NCI-H2171 treated with DMSO at 0.1 percent for 48 hours (cell line): ENCODE measurements around the gene ICAM3.

Experiments
- DNase-seq: peaks from one replicate; lab custom pipeline; 2025; lab: John Stamatoyannopoulos, UW

The ICAM3 gene

GRCh38 chr19:10292206-10292788 lies 47.1 kb downstream of the ICAM3 start:
- no peak for DNase-seq

- DNase-seq: no peak
These were observed 47.7 kb downstream of the ICAM3 start for GRCh38 chr19:10291554-10292205.

DNA sequence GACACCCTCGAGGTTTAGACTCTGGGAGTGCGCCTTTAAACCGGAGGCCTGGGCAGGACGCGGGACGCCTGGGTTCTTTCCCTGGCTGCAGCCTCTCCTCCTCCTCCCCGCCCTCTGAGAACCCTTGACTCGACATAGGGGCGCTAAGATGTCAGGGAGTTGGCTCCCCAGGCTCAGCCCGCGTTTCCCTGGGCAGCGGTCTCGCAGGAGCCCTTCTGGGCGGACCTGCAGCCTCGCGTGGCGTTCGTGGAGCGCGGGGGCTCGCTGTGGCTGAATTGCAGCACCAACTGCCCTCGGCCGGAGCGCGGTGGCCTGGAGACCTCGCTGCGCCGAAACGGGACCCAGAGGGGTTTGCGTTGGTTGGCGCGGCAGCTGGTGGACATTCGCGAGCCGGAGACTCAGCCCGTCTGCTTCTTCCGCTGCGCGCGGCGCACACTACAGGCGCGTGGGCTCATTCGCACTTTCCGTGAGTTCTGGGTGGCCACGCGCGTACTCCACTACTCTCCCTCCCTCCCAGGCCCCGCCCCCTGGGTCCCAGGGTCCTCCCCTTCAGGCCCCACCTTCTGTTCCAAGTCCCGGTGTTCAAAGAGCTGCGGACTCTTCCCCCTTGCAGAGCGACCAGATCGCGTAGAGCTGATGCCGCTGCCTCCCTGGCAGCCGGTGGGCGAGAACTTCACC lies 48.4 kb downstream of the ICAM3 start:
- DNase-seq: peak; percentile 33

DNA sequence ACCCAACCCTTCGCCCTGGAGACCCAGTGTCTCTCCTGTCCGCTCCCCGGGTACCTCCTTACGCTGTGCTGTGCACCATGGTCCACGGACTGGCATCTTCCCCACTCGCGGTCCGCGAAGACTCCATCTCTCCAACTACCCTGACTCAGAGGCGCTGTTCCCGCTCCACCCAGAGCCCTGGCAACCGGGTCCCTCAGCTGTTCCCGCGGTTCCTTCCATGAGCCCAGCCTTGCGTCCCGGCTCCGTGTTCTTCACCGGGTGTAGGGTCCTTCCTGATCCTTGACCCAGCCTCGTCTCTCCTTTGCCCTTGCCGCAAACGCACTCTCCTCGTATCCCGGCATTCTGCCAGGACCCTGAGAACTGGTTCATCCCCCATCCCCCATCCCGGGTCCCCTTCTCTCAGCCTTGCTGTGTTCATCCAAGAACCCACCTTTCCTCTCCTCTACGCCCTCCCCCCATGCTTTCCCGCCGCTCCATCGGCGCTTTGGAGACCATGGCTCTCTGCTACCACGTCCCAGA lies 49.0 kb downstream of the ICAM3 start:
- DNase-seq: peak; percentile 26

DNA sequence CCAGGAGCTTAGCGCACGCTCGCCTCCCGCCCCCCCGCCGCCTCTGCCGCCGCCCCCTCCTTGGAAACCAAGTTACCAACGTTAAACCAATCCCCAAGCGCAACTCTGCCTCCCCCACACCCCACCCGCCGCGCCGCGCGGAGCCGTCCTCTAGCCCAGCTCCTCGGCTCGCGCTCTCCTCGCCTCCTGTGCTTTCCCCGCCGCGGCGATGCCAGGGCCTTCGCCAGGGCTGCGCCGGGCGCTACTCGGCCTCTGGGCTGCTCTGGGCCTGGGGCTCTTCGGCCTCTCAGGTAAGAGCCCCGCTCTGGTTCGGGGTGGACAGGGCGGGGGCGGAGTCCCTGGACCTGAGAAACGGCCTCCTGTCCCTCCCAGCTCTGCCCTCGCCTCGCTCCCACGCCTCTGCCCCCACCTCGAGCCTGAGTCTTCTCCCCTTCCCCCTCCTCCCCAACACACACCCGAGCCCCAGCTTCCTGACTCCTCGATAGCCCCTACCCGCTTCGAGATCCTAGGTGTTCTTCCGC lies 49.5 kb downstream of the ICAM3 start, which contains the start of gene ICAM5:
Gene ICAM5 (plus strand): TSS at position 117 of the 521 bp plus-strand sequence. CDS start 92 bp downstream, at position 209.
- DNase-seq: no peak

DNA sequence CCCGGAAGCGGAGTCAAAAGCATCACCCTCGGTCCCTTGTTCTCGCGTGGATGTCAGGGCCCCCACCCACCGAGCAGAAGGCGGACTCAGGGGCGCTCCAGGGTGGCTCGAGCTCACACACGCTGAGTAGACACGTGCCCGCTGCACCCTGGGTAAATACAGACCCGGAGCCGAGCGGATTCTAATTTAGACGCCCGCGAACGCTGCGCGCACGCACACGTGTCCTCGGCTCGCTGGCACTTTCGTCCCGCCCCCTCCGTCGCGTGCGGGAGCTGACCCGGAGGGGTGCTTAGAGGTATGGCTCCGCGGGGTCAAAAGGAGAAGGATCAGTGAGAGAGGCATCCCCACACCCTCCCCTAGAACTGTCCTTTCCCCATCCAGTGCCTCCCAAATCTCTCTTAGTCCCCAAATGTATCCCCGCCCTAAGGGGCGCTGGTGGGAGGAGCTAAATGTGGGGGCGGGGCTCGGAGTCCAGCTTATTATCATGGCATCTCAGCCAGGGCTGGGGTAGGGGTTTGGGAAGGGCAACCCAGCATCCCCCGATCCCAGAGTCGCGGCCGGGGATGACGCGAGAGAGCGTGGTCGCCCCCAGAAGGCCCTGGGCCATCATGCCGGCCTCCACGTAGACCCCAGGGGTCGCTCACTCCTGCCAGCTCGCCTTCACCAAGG lies 50.1 kb downstream of the ICAM3 start:
- DNase-seq: peak; percentile 84

GRCh38 chr19:10288662-10289166 lies 50.7 kb downstream of the ICAM3 start:
- peak; percentile 33 for DNase-seq

DNA sequence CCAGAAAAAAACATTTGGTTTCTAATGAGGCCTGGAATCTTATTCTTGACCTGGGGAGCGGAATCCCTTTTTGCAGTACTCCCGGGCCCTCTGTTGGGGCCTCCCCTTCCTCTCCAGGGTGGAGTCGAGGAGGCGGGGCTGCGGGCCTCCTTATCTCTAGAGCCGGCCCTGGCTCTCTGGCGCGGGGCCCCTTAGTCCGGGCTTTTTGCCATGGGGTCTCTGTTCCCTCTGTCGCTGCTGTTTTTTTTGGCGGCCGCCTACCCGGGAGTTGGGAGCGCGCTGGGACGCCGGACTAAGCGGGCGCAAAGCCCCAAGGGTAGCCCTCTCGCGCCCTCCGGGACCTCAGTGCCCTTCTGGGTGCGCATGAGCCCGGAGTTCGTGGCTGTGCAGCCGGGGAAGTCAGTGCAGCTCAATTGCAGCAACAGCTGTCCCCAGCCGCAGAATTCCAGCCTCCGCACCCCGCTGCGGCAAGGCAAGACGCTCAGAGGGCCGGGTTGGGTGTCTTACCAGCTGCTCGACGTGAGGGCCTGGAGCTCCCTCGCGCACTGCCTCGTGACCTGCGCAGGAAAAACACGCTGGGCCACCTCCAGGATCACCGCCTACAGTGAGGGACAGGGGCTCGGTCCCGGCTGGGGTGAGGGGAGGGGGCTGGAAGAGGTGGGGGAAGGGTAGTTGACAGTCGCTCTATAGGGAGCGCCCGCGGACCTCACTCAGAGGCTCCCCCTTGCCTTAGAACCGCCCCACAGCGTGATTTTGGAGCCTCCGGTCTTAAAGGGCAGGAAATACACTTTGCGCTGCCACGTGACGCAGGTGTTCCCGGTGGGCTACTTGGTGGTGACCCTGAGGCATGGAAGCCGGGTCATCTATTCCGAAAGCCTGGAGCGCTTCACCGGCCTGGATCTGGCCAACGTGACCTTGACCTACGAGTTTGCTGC lies 52.4 kb downstream of the ICAM3 start, which contains the start of gene ICAM4:
Gene ICAM4 (plus strand): TSS at position 153 of the 935 bp plus-strand sequence. CDS start 58 bp downstream, at position 211.
- peak; percentile 74 for DNase-seq

DNA sequence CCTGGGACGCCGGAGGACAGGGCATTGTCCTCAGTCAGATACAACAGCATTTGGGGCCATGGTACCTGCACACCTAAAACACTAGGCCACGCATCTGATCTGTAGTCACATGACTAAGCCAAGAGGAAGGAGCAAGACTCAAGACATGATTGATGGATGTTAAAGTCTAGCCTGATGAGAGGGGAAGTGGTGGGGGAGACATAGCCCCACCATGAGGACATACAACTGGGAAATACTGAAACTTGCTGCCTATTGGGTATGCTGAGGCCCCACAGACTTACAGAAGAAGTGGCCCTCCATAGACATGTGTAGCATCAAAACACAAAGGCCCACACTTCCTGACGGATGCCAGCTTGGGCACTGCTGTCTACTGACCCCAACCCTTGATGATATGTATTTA lies 54.0 kb downstream of the ICAM3 start:
- no peak for DNase-seq

DNA sequence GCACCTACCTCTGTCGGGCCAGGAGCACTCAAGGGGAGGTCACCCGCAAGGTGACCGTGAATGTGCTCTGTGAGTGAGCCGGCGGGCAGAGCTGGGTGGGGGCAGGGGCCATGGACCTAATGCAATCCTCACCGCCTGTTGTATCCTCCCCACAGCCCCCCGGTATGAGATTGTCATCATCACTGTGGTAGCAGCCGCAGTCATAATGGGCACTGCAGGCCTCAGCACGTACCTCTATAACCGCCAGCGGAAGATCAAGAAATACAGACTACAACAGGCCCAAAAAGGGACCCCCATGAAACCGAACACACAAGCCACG lies 54.5 kb downstream of the ICAM3 start:
- DNase-seq: no peak

GRCh38 chr19:10284065-10284959 lies 55.1 kb downstream of the ICAM3 start:
- no peak for DNase-seq
